GM12874 (cell line): ENCODE measurements around the gene BOD1L2.

Experiments
- TF ChIP-seq, protein P1 (sequence below): IDR thresholded peaks from 2 replicates; pipeline ENCODE4 v1.5.1; 2011; ENCODE audit warnings: low read depth, mild to moderate bottlenecking, control low read depth, low read length, moderate library complexity; ENCODE audit not compliant: insufficient read depth

The BOD1L2 gene

DNA sequence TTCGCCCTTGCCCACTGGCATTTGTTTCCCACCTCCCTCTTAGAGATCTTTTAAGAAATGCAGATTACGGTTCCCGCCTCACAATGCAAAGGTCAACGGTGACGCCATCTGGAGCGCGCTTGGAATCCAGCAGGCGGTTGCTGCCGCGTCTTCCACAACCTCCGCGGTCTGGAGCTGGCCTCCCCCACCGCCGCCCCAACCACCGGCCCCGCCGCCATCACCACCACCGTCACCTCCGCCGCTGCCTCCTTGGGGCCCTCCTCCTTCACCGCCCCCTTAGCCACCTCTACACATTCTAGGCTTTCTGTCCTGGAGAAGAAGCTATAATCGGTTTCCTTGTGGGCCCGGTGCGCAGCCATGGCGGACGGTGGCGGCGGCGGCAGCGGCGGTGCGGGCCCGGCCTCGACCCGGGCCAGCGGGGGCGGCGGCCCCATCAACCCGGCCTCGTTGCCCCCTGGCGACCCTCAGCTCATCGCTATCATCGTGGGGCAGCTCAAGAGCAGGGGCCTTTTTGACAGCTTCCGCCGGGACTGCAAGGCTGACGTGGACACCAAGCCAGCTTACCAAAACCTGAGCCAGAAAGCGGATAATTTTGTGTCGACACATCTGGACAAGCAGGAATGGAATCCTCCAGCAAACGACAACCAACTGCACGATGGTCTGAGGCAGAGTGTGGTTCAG, at the start of gene BOD1L2:
TSS of gene BOD1L2 (plus strand) at position 132 of the 681 bp plus-strand sequence. CDS start at position 358, 226 bp downstream.
- TF ChIP-seq, protein P1, sequence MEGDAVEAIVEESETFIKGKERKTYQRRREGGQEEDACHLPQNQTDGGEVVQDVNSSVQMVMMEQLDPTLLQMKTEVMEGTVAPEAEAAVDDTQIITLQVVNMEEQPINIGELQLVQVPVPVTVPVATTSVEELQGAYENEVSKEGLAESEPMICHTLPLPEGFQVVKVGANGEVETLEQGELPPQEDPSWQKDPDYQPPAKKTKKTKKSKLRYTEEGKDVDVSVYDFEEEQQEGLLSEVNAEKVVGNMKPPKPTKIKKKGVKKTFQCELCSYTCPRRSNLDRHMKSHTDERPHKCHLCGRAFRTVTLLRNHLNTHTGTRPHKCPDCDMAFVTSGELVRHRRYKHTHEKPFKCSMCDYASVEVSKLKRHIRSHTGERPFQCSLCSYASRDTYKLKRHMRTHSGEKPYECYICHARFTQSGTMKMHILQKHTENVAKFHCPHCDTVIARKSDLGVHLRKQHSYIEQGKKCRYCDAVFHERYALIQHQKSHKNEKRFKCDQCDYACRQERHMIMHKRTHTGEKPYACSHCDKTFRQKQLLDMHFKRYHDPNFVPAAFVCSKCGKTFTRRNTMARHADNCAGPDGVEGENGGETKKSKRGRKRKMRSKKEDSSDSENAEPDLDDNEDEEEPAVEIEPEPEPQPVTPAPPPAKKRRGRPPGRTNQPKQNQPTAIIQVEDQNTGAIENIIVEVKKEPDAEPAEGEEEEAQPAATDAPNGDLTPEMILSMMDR: no peak

DNA sequence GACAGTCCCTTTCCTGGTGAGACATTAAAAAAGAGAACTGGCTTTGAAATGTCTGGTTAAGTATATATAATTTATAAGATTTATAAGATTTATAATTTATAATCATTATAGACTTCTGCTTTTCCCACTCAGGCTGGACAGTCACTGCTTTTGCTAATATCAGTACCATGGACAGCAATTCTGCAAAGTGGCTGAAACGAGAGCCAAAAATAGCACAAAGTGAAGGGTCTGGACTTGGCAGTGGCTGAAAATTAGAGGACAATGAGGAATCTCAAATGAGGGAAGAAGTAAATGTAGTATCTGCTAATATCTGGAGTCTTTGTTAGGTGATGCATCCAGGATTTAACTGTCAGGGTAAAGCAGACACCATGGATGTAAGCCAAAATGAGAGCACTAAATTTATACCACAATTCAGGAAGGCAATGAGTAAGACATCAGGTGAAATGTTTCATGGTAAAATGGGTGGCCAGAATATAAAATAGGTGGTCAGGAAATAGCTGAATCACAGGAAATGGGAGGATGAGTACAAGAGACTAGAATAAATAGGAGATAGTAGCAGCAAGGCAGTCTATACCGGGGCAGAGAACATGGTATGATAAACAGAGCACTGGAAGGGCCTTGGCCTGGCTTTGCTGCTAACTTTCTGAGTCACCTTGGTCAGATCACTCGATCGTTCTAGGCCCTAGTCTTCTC, 39.6 kb upstream of the BOD1L2 start:
- TF ChIP-seq, protein P1: no peak

DNA sequence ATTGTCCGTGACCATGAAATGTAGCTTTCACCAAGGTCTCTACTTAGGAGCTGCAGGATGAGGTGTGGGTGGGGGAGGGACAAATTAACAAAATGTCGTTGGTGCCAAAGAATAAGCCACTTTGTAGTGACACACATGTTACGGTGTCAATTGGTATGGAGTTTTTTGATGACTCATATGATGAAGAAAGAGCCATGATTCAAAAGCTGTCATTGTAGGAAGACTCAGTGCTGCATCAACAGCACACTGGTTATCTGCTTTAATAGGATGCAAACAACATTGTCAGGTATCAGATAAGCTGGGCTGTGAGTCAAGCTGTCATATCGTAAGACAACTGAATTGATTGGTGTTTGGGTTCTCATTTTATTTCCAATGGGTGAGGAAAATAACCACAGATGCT, 36.6 kb upstream of the BOD1L2 start:
- TF ChIP-seq, protein P1: no peak

DNA sequence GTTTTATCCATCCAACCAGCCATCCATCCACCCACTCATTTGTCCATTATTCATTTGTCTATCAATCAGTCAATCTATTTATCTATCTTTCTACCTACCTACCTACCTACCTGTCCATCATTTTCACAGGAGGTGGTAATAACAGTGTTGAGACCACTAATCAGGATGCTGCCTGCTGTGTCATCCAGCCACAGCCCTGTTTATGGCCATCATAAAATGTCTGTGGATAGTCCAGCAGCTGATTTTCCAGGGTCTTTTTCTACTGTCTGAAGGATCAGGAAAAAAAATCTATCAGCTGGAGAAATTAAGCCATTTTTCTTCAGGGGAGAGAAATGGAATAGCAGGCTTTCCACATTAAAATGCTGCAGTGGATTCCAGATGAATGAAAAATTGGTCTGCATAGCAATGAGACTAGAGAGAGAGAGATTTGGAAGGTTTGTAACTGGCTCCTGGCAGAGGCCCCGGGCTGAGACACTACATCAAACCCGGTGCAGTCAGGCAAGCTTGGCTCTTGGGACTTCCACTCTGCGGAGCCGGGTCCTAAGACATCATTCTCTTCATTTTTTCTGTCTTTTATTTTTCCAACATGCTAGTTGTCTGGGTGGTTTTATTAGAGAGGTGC, 33.0 kb upstream of the BOD1L2 start:
- TF ChIP-seq, protein P1: no peak

DNA sequence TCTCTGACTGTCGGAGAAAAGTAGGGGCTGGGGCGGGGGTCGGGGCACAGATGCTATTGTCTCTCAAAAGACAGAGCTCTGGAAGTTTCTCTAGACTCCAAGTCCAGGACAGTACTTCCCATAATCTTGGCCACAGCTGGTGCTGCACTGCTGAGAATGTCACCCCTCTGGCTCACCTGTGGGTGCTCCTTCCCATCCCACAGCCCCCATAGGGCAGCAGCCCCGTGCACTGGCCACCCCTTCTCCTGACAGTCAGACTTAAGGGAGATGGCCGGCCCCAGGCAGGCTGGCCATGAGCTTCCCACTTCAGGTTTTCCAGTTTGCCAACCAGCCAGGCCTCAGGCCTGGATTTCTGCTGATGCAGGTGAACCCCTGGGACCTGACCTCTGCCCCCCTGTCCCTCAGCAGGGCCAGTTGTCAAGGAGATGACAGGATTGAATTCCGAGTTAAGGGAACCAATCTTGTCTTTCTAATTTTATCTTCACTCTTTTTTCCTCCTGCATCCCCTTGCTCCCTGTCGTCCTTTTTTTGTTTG, 30.2 kb upstream of the BOD1L2 start:
- TF ChIP-seq, protein P1: no peak

DNA sequence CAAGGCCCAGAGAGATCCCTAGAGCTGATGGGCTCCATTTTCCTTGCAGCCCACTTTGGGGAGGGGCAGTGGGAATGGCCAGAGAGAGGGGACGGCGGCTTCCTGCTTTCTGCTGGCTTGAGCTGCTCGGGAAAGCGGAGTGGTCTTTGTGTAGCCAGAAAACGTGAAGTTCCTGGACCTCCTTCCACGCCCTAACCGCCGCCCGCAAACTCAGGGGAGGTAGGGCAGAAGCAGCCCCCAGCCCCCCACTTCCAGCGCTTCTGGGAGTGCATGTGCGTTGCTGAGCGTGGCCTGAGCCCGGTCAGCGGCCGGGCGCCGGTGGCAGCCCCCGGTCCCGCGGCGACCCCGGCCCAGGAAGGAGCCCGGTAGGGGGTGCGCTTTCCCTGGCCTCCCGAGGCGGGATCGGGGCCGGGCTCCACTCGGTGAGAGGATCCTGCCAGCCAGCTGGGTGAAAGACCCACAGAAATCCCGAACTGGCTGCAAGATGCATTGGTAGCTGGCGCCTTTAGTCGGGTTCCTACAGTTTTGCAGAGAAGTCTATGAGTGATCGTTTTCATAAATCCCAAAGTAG, 25.3 kb upstream of the BOD1L2 start:
- TF ChIP-seq, protein P1: no peak
